ENCODE data around the gene SDR42E1. TPM values are rescaled to one million over a fixed set of nuclear protein-coding genes. Genes with fewer than 3 reads are reported as not detected.

Gene SDR42E1
- total RNA-seq (2014; rRNA removed; shearing (Covaris generic); ENCODE audit: low replicate concordance), result 4.4 TPM in 2 replicates

- H3K9me3 ChIP-seq (ENCODE audit: low read length), result no peaks in the 10 kb centered on the region; the same call in 1 of the 2 replicates
- H3K27me3 ChIP-seq (ENCODE audit: low read length), result no peaks in the 10 kb centered on the region; the same call in 1 of the 2 replicates
- peak within 1 kb of the TSS; percentile 78 for H3K4me3 ChIP-seq (ENCODE audit: low read length)
- H3K4me1 ChIP-seq (ENCODE audit: low read length), result peaks cover 14% of the 10 kb centered on the region
- peaks cover 12% of the 10 kb centered on the region for H3K79me2 ChIP-seq (ENCODE audit: low read length)
- H3K9ac ChIP-seq (ENCODE audit: low read length), result peak within 1 kb of the TSS; percentile 80
- peak; percentile 94 for DNase-seq
- peaks cover 4% of the 10 kb centered on the region; the same call in 1 of the 2 replicates for H3K36me3 ChIP-seq (ENCODE audit: insufficient read depth, low read length)
- H3K4me2 ChIP-seq (ENCODE audit: low read depth, low read length, poor library complexity, severe bottlenecking), result peak within 1 kb of the TSS; percentile 85
- H4K20me1 ChIP-seq (ENCODE audit: insufficient read depth, low read depth, low read length), result no peaks in the 10 kb centered on the region
- no peak within 1 kb of the TSS for H3K27ac ChIP-seq (ENCODE audit: low read length)
- no peaks in the 10 kb centered on the region for H3K9me2 ChIP-seq (replicated peaks; ENCODE audit: insufficient read depth, low read length)
- peak within 1 kb of the TSS; percentile 73 for H2AFZ ChIP-seq (ENCODE audit: low read length)
Observed at GRCh38 chr16:82011199-82011641, at the start of gene SDR42E1. SDR42E1 (minus strand) TSS chr16:82011470; CDS start chr16:82000858, 10,612 bp downstream.

- Histone ChIP-seq H3K27ac (ENCODE audit: low read length) (no peak overlapping the region), H3K36me3 (ENCODE audit: insufficient read depth, low read length) (no peaks in the 10 kb centered on the region), H3K9me2 (replicated peaks; ENCODE audit: insufficient read depth, low read length) (no peaks in the 10 kb centered on the region), H3K79me2 (ENCODE audit: low read length) (no peaks in the 10 kb centered on the region), H2AFZ (ENCODE audit: low read length) (no peak overlapping the region), H3K9ac (ENCODE audit: low read length) (no peak overlapping the region), H3K4me2 (ENCODE audit: low read depth, low read length, poor library complexity, severe bottlenecking) (no peak overlapping the region), H4K20me1 (ENCODE audit: insufficient read depth, low read depth, low read length) (no peaks in the 10 kb centered on the region), H3K9me3 (ENCODE audit: low read length) (no peaks in the 10 kb centered on the region), H3K4me1 (ENCODE audit: low read length) (no peaks in the 10 kb centered on the region), H3K4me3 (ENCODE audit: low read length) (no peak overlapping the region), H3K27me3 (ENCODE audit: low read length) (no peaks in the 10 kb centered on the region)
- DNase-seq, result no peak
Observed at GRCh38 chr16:82059983-82060421, 48.7 kb upstream of the SDR42E1 start.

GRCh38 chr16:82059161-82059982, 48.1 kb upstream of the SDR42E1 start:
- H3K9me2 ChIP-seq (replicated peaks; ENCODE audit: insufficient read depth, low read length), result no peaks in the 10 kb centered on the region
- no peaks in the 10 kb centered on the region for H3K36me3 ChIP-seq (ENCODE audit: insufficient read depth, low read length)
- H4K20me1 ChIP-seq (ENCODE audit: insufficient read depth, low read depth, low read length), result no peaks in the 10 kb centered on the region
- DNase-seq, result no peak
- H2AFZ ChIP-seq (ENCODE audit: low read length), result no peak overlapping the region
- no peak overlapping the region for H3K4me3 ChIP-seq (ENCODE audit: low read length)
- no peak overlapping the region for H3K9ac ChIP-seq (ENCODE audit: low read length)
- no peaks in the 10 kb centered on the region for H3K9me3 ChIP-seq (ENCODE audit: low read length)
- H3K4me2 ChIP-seq (ENCODE audit: low read depth, low read length, poor library complexity, severe bottlenecking), result no peak overlapping the region
- no peak overlapping the region for H3K27ac ChIP-seq (ENCODE audit: low read length)
- no peaks in the 10 kb centered on the region for H3K27me3 ChIP-seq (ENCODE audit: low read length)
- no peaks in the 10 kb centered on the region for H3K4me1 ChIP-seq (ENCODE audit: low read length)
- H3K79me2 ChIP-seq (ENCODE audit: low read length), result no peaks in the 10 kb centered on the region

GRCh38 chr16:82056550-82056896, 45.3 kb upstream of the SDR42E1 start:
- no peak overlapping the region for H3K9ac ChIP-seq (ENCODE audit: low read length)
- no peaks in the 10 kb centered on the region for H3K9me2 ChIP-seq (replicated peaks; ENCODE audit: insufficient read depth, low read length)
- H3K27me3 ChIP-seq (ENCODE audit: low read length), result no peaks in the 10 kb centered on the region
- DNase-seq, result no peak
- no peak overlapping the region for H3K4me3 ChIP-seq (ENCODE audit: low read length)
- H4K20me1 ChIP-seq (ENCODE audit: insufficient read depth, low read depth, low read length), result no peaks in the 10 kb centered on the region
- H3K4me1 ChIP-seq (ENCODE audit: low read length), result no peaks in the 10 kb centered on the region
- H3K9me3 ChIP-seq (ENCODE audit: low read length), result no peaks in the 10 kb centered on the region
- no peaks in the 10 kb centered on the region for H3K36me3 ChIP-seq (ENCODE audit: insufficient read depth, low read length)
- H3K79me2 ChIP-seq (ENCODE audit: low read length), result no peaks in the 10 kb centered on the region
- no peak overlapping the region for H2AFZ ChIP-seq (ENCODE audit: low read length)
- H3K4me2 ChIP-seq (ENCODE audit: low read depth, low read length, poor library complexity, severe bottlenecking), result no peak overlapping the region
- H3K27ac ChIP-seq (ENCODE audit: low read length), result no peak overlapping the region

- Histone ChIP-seq H3K4me1 (ENCODE audit: low read length) (no peaks in the 10 kb centered on the region), H4K20me1 (ENCODE audit: insufficient read depth, low read depth, low read length) (no peaks in the 10 kb centered on the region), H3K4me2 (ENCODE audit: low read depth, low read length, poor library complexity, severe bottlenecking) (no peak overlapping the region), H3K79me2 (ENCODE audit: low read length) (no peaks in the 10 kb centered on the region), H3K9me3 (ENCODE audit: low read length) (no peaks in the 10 kb centered on the region), H3K36me3 (ENCODE audit: insufficient read depth, low read length) (no peaks in the 10 kb centered on the region), H3K27ac (ENCODE audit: low read length) (no peak overlapping the region), H3K9ac (ENCODE audit: low read length) (no peak overlapping the region), H3K9me2 (replicated peaks; ENCODE audit: insufficient read depth, low read length) (no peaks in the 10 kb centered on the region), H3K4me3 (ENCODE audit: low read length) (no peak overlapping the region), H3K27me3 (ENCODE audit: low read length) (no peaks in the 10 kb centered on the region), H2AFZ (ENCODE audit: low read length) (no peak overlapping the region)
- DNase-seq, result no peak
Observed at GRCh38 chr16:82055728-82056549, 44.7 kb upstream of the SDR42E1 start.

GRCh38 chr16:82055117-82055516, 43.8 kb upstream of the SDR42E1 start:
- Histone ChIP-seq H3K27me3 (ENCODE audit: low read length) (no peaks in the 10 kb centered on the region), H3K79me2 (ENCODE audit: low read length) (no peaks in the 10 kb centered on the region), H3K9ac (ENCODE audit: low read length) (no peak overlapping the region), H3K36me3 (ENCODE audit: insufficient read depth, low read length) (no peaks in the 10 kb centered on the region), H4K20me1 (ENCODE audit: insufficient read depth, low read depth, low read length) (no peaks in the 10 kb centered on the region), H3K27ac (ENCODE audit: low read length) (no peak overlapping the region), H3K4me1 (ENCODE audit: low read length) (no peaks in the 10 kb centered on the region), H3K9me3 (ENCODE audit: low read length) (no peaks in the 10 kb centered on the region), H3K4me3 (ENCODE audit: low read length) (no peak overlapping the region), H2AFZ (ENCODE audit: low read length) (no peak overlapping the region), H3K4me2 (ENCODE audit: low read depth, low read length, poor library complexity, severe bottlenecking) (no peak overlapping the region), H3K9me2 (replicated peaks; ENCODE audit: insufficient read depth, low read length) (no peaks in the 10 kb centered on the region)
- no peak for DNase-seq

- Histone ChIP-seq H3K27me3 (ENCODE audit: low read length) (no peaks in the 10 kb centered on the region), H3K4me3 (ENCODE audit: low read length) (no peak overlapping the region), H3K9me3 (ENCODE audit: low read length) (no peaks in the 10 kb centered on the region), H3K27ac (ENCODE audit: low read length) (no peak overlapping the region), H2AFZ (ENCODE audit: low read length) (no peak overlapping the region), H4K20me1 (ENCODE audit: insufficient read depth, low read depth, low read length) (no peaks in the 10 kb centered on the region), H3K4me1 (ENCODE audit: low read length) (no peaks in the 10 kb centered on the region), H3K4me2 (ENCODE audit: low read depth, low read length, poor library complexity, severe bottlenecking) (no peak overlapping the region), H3K9ac (ENCODE audit: low read length) (no peak overlapping the region), H3K9me2 (replicated peaks; ENCODE audit: insufficient read depth, low read length) (no peaks in the 10 kb centered on the region), H3K79me2 (ENCODE audit: low read length) (no peaks in the 10 kb centered on the region), H3K36me3 (ENCODE audit: insufficient read depth, low read length) (no peaks in the 10 kb centered on the region)
- DNase-seq, result no peak
Observed at GRCh38 chr16:82051656-82052055, 40.4 kb upstream of the SDR42E1 start.

- Histone ChIP-seq H3K36me3 (ENCODE audit: insufficient read depth, low read length) (no peaks in the 10 kb centered on the region), H3K27me3 (ENCODE audit: low read length) (no peaks in the 10 kb centered on the region), H3K9me3 (ENCODE audit: low read length) (no peaks in the 10 kb centered on the region), H3K9me2 (replicated peaks; ENCODE audit: insufficient read depth, low read length) (no peaks in the 10 kb centered on the region), H3K4me2 (ENCODE audit: low read depth, low read length, poor library complexity, severe bottlenecking) (no peak overlapping the region), H3K4me1 (ENCODE audit: low read length) (no peaks in the 10 kb centered on the region), H3K4me3 (ENCODE audit: low read length) (no peak overlapping the region), H3K79me2 (ENCODE audit: low read length) (no peaks in the 10 kb centered on the region), H3K27ac (ENCODE audit: low read length) (no peak overlapping the region), H4K20me1 (ENCODE audit: insufficient read depth, low read depth, low read length) (no peaks in the 10 kb centered on the region), H2AFZ (ENCODE audit: low read length) (no peak overlapping the region), H3K9ac (ENCODE audit: low read length) (no peak overlapping the region)
- no peak for DNase-seq
Observed at GRCh38 chr16:82050909-82051357, 39.7 kb upstream of the SDR42E1 start.
